GM19467 (cell line): ENCODE measurements around the gene EXOSC7.
"Not testable (repeated sequence)": the region's sequence is repeated elsewhere in the genome, so short reads cannot be mapped to it uniquely, and the experiment has no call there.

Experiments used
- ATAC-seq: cut with Tn5 transposase; IDR thresholded peaks from one replicate; pipeline ENCODE4 v1.9.1; 2021; ENCODE audit warnings: mild to moderate bottlenecking, moderate library complexity; ENCODE audit not compliant: unreplicated experiment

Gene EXOSC7

GRCh38 chr3:45053805-45054195, 77.8 kb downstream of the EXOSC7 start:
- not testable (repeated sequence) for ATAC-seq

GRCh38 chr3:45054196-45054857, 78.3 kb downstream of the EXOSC7 start:
- no peak for ATAC-seq

- no peak for ATAC-seq
Measured at GRCh38 chr3:45055032-45055410, 79.0 kb downstream of the EXOSC7 start.

- no peak for ATAC-seq
Measured at GRCh38 chr3:45055411-45056143, 79.5 kb downstream of the EXOSC7 start.

GRCh38 chr3:45056608-45057301, 80.7 kb downstream of the EXOSC7 start:
- ATAC-seq, result no peak

- ATAC-seq, result no peak
Measured at GRCh38 chr3:45057557-45057956, 81.5 kb downstream of the EXOSC7 start.

GRCh38 chr3:45059132-45059531, 83.1 kb downstream of the EXOSC7 start:
- no peak for ATAC-seq

GRCh38 chr3:45060165-45060892, 84.3 kb downstream of the EXOSC7 start:
- ATAC-seq, result no peak
